ENCODE results near the gene TNRC18.
"Not testable (repeated sequence)": the region's sequence is repeated elsewhere in the genome, so short reads cannot be mapped to it uniquely, and the experiment has no call there.

Gene TNRC18

DNA sequence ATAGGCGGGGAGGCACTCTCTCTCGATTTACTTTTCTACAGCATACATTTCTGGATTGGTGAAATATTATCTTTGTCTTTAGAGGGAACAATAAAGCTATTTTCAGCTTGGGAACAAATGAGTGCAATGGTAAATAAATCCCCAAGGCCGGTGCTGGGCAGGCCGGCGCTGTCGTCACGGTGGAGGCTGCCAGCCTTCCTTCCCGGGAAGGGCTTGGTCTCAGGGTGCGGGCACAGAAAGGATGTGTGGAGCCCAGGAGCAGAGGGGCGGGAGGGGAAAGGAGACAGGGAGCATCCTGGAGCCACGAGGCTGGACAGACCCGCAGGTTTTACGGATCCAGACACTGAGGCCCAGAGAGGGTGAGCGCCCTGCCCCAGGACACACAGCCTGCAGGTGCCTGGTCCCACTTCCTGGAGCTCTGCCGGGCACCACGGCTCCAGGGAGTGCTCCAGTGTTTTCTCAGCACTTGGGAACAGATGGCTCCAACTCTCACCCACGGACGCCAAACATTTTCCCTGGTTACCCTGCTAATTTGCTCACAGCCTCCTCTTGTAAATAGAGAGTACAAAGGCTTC, 149.7 kb downstream of the TNRC18 start:
- DNase-seq (ENCODE audit: low read depth in 2 of 2) = not testable (repeated sequence)

DNA sequence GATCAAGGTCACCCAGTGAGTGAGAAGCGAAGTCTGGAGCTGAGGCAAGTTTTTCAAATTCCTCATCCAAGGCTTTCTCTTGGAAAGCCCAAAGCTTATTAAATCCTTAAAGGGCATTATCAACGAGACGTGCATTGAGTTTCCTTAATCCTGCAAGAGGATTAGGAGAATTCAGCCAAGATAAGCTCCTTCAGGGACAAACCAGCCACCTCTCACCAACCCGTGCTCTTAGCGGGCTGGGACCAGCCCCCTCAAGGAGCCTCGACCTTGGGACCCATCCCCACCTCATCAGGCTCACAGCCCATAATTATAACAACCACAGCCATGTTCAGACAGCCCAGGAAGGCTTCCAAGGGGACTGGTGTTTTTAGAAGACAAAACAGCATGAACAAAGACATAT, 152.8 kb downstream of the TNRC18 start:
- no peak for DNase-seq (ENCODE audit: low read depth in 2 of 2)

DNA sequence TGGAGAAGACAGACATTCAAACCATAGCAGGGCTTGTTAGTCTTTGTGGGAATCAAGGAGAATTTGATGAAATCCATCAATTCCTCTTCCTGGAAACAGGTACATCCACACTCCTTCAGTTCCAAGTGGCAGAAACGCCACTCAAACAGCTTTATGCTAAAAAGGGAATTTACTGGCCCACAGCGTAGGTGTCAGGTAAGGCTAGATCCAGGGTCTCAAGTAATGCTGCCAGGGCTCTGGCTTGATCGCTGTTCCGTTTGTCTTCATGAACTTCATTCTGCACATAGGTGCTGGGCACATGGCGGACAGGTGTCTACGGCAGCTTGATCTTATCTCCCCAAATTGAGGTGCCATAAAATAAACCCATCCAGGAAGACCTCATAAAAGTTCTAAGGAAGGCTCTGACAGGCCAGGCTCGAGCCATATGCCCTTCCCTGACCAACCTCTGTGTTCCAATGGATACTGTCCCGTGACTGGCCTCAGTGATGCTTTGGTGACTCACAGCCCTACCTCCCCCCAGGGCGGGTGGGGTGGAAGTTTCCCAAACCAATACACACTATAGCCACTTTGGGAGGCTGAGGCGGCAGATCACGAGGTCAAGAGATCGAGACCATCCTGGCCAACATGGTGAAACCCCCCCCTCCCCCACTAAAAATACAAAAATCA, 153.5 kb downstream of the TNRC18 start:
- DNase-seq (ENCODE audit: low read depth in 2 of 2) = not testable (repeated sequence)

DNA sequence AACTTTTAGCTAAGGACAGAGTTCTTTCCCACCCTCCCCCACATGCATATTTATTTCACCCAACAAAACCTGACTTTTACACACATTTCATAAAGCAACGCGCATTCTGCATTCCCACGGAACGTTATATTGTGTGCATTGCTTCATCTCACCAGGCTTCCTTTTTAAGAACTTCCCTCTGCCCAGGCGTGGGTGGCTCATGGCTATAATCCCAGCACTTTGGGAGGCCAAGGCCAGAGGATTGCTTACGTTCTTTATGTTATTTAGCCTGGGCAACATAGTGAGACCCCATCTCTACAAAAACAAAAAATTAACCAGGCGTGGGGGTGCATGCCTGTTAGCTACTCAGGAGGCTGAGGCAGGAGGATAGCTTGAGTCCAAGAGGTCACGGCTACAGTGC, 155.8 kb downstream of the TNRC18 start:
- not testable (repeated sequence) for DNase-seq (ENCODE audit: low read depth in 2 of 2)

DNA sequence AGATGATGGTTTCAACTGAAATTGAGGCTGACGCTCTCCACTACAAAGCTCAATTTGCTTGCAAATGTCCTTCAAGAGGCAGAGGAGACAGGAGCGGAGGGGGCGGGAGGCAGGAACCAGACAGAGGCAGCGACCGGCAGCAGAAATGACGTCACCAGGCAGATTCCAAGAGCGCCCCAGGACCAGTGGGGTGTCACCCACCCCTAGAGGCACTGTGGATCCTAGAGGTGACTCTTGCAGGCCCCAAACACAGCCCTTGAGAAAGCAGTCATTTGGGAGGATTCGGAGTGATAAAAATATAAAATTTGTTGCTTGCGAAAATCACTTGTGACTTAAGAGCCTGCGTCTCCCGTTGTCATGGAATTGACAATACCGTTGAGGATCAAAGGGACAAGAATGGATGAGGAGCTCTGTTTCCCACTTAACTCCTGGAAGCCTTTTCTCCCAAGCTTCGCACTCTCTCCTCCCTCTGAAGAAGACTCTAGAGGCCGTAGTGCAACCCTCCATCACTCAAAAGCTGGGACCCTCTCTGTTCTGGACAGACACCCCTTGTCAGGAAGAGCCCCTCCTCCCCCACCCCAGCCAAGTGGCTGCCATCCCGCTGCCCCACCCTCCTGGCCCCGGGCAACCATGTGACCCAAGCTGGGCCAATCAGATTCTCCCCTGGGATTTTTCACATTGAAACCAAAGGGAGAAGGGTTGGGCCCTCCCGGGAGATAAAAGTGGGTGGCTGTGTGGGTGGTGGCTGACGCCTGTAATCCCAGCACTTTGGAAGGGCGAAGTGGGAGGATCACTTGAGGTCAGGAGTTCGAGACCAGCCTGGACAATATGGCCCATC, 157.2 kb downstream of the TNRC18 start:
- DNase-seq (ENCODE audit: low read depth in 2 of 2) = no peak

DNA sequence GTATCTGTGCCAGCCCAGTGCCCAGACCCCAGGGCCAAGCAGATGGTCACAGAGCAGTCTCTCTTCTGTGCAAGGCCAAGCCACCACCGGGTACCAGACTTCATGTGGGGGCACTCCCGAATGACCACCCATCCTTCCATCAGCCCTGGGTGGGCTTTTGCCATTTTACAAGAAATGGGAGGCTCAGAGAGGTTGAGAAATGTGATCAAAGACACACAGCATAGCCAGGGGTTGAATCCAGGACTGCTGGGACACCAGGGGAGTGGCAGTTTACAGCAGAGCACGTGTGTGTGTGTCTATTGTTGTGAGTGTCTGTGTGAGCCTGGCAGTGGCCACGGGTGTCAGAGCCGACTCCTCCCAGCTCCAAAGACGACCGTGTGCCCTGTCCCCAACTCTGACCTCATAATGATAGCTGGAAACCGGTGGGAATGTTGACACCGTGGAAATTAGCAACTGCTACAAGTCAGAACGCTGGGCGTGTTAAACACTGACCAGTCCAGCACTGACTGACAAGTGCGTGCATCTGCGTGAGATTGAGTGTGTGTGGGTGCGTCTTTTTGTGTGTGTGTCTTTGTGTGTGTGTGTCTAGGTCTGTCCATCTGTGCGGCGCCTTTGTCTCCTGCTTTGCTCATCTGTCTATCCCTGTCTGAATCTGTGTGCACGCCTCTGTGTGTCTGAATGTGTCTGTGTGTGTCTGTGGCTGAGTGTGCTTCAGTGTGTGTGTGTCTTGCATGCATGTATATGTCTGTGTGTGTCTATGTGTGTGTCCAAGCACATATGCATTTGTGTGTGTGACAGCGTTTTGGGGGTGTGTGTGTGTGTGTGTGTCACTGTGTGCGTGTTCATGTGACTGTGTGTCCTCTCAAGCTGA, 158.1 kb downstream of the TNRC18 start:
- no peak for DNase-seq (ENCODE audit: low read depth in 2 of 2)

DNA sequence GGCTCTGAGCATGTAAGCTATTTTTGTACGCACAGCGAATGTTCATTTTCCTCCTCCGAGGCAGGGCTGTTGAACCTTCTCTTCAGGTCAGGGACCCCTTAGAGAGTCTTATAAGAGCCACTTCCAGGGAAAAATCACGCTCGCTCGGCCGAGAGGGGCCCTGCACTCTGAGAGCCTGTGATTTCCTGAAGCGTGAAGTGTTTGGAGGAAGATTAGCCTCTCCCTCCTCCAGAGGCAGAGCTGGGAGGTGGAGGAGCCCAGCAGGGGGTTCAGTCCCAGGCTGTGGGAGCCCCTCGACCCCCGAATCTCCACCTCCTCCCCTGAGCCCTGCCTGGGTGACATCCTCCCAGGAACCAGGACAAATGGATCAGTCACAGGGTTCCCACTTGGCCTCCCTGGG, 160.6 kb downstream of the TNRC18 start:
- DNase-seq (ENCODE audit: low read depth in 2 of 2) = not testable (repeated sequence)

DNA sequence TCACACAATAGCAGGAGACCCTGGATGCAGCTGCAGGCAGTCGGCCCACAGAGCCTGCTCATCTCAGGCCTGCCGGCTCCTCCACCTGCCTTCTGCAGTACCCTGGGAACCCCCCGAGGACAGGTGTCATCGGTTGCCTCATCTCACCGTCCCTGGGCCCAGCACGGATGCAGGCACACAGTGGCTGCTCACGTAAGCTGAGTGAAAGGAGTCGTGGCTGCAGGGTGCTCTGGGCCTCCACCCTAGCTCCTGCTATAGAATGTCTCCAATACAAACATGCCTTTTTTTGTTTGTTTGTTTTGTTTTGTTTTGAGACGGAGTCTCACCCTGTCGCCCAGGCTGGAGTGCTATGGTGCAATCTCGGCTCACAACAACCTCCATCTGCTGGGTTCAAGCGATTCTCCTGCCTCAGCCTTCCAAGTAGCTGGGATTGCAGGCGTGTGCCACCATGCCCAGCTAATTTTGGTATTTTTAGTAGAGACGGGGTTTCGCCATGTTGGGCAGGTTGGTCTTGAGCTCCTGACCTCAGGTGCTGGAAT, 163.0 kb downstream of the TNRC18 start:
- DNase-seq (ENCODE audit: low read depth in 2 of 2) = not testable (repeated sequence)

All from activated CD4-positive, alpha-beta T cell treated with anti-CD3 and anti-CD28 coated beads for 24 hours (primary cell).